Neural crest cell (in vitro differentiated cells): ENCODE data around the gene RPL14. TPM values are rescaled to one million over a fixed set of nuclear protein-coding genes. Genes with fewer than 3 reads are reported as not detected.

ENCODE experiments used
- DNase-seq: peaks from one replicate; pipeline ENCODE4 v3.0.0; 2021; ENCODE audit warnings: low read depth, mixed read lengths, low spot score
- H3K27ac Mint-ChIP-seq: one replicate; pipeline ENCODE4 v1.8.0; 2021; ENCODE audit warnings: mild to moderate bottlenecking, mixed read lengths; ENCODE audit not compliant: unreplicated experiment
- H3K27me3 Mint-ChIP-seq: 2 replicates; pipeline ENCODE4 v1.8.0; 2021; ENCODE audit warnings: low read depth, mild to moderate bottlenecking, mixed read lengths
- H3K36me3 Mint-ChIP-seq: 2 replicates; pipeline ENCODE4 v1.8.0; 2021; ENCODE audit warnings: low read depth, mild to moderate bottlenecking, mixed read lengths
- H3K4me1 Mint-ChIP-seq: 2 replicates; pipeline ENCODE4 v1.8.0; 2021; ENCODE audit warnings: mixed read lengths
- H3K4me3 Mint-ChIP-seq: one replicate; pipeline ENCODE4 v1.8.0; 2021; ENCODE audit warnings: mild to moderate bottlenecking, mixed read lengths
- H3K9me3 Mint-ChIP-seq: 2 replicates; pipeline ENCODE4 v1.8.0; 2021; ENCODE audit warnings: mixed read lengths
- CTCF ChIP-seq: fragments of 200-600 bp; sonication (generic); conservative IDR thresholded peaks from 2 replicates; pipeline ENCODE4 v1.5.0; 2021; ENCODE audit warnings: antibody characterized with exemption, mild to moderate bottlenecking
- total RNA-seq: library from RNA; stranded (reverse); gene quantifications from 2 replicates; pipeline ENCODE4 v1.2.1, GENCODE V29; 2021

RPL14 gene
- total RNA-seq, 1 donor from 2014 or later = 1,863 TPM

DNA sequence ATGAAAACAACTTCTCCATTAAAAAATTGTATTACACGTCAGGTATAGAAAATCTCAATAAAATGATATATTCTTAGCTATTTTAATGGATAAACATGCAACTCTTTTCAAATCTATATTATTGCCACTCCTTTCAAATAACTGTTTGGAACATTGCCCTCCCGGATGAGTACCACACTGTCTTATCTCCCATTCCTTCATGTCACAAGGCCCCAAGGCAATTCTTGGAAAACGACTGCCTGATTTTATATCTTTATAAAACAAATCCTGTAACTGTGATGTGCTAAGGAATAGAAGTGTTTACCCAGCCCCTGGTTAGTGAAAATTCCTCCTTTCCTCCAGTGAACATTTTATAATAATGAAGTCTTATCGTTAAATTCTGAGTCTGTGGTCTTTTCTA is 13.6 kb downstream of the RPL14 start:
- Mint-ChIP-seq H3K9me3 (no peaks in the 10 kb centered on the region), H3K27ac (no peak overlapping the region), H3K36me3 (peaks cover 9% of the 10 kb centered on the region), H3K4me1 (no peaks in the 10 kb centered on the region), H3K27me3 (no peaks in the 10 kb centered on the region), H3K4me3 (no peak overlapping the region)
- no peak for DNase-seq
- no peak for TF ChIP-seq CTCF

GRCh38 chr3:40476478-40477470 is 19.6 kb downstream of the RPL14 start, which contains the start of gene ZNF619:
Gene ZNF619 (plus strand): TSS chr3:40477122. CDS start chr3:40477980, 858 bp downstream.
- peaks cover 6% of the 10 kb centered on the region for H3K4me1 Mint-ChIP-seq
- peak; percentile 44 for DNase-seq
- H3K27me3 Mint-ChIP-seq = peaks cover 3% of the 10 kb centered on the region

GRCh38 chr3:40477666-40478065 is 20.5 kb downstream of the RPL14 start:
- H3K4me3 Mint-ChIP-seq = peak overlapping the region; percentile 89
- H3K4me1 Mint-ChIP-seq = peaks cover 6% of the 10 kb centered on the region
- peak overlapping the region; percentile 1 for H3K27ac Mint-ChIP-seq
- H3K36me3 Mint-ChIP-seq = no peaks in the 10 kb centered on the region
- no peak for TF ChIP-seq CTCF
- peaks cover 3% of the 10 kb centered on the region for H3K27me3 Mint-ChIP-seq
- no peak for DNase-seq
- H3K9me3 Mint-ChIP-seq = no peaks in the 10 kb centered on the region

More at GRCh38 chr3:40476478-40477470, 19.6 kb downstream of the RPL14 start, which contains the start of gene ZNF619:
- TF ChIP-seq CTCF = no peak
- no peaks in the 10 kb centered on the region for H3K9me3 Mint-ChIP-seq
- no peaks in the 10 kb centered on the region for H3K36me3 Mint-ChIP-seq
- H3K27ac Mint-ChIP-seq = peak within 1 kb of the TSS; percentile 29
- peak within 1 kb of the TSS; percentile 89 for H3K4me3 Mint-ChIP-seq

DNA sequence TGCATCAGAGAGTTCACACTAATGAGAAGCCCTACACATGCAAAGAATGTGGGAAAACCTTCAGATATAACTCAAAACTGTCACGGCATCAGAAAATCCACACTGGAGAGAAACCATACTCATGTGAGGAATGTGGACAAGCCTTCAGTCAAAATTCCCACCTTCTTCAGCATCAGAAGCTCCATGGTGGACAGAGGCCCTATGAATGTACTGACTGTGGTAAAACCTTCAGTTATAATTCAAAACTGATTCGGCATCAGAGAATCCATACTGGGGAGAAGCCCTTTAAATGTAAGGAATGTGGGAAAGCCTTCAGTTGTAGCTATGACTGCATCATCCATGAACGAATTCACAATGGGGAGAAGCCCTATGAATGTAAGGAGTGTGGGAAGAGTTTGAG is 30.0 kb downstream of the RPL14 start:
- TF ChIP-seq CTCF = no peak
- Mint-ChIP-seq H3K27me3 (no peaks in the 10 kb centered on the region), H3K4me3 (no peak overlapping the region), H3K9me3 (peaks cover 15% of the 10 kb centered on the region), H3K36me3 (peaks cover 26% of the 10 kb centered on the region), H3K27ac (no peak overlapping the region), H3K4me1 (no peaks in the 10 kb centered on the region)
- DNase-seq = no peak

DNA sequence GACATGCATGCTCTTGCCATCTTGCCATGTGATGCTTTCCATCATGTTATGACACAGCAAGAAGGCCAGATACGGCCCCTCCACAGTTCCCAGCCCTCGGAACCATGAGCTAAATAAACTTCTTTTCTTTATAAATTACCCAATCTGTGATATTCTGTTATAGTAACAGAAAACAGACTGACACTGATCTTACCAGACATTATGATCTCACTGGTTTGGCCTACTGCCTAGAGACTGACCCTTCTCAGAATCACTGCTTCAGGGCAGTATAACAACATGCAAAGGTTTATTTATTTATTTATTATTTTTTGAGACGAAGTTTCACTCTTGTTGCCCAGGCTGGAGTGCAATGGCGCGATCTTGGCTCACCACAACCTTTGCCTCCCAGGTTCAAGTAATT is 33.8 kb downstream of the RPL14 start:
- peaks cover 26% of the 10 kb centered on the region for H3K36me3 Mint-ChIP-seq

More for the DNA sequence above, 33.8 kb downstream of the RPL14 start:
- DNase-seq = no peak
- no peak overlapping the region for H3K4me3 Mint-ChIP-seq
- peaks cover 5% of the 10 kb centered on the region for H3K27me3 Mint-ChIP-seq
- H3K4me1 Mint-ChIP-seq = no peaks in the 10 kb centered on the region
- no peak overlapping the region for H3K27ac Mint-ChIP-seq
- H3K9me3 Mint-ChIP-seq = peaks cover 15% of the 10 kb centered on the region
- no peak for TF ChIP-seq CTCF
